HG03175 (cell line): ENCODE results near the gene CSNK1G3.
"Not testable (repeated sequence)": the region's sequence is repeated elsewhere in the genome, so short reads cannot be mapped to it uniquely, and the experiment has no call there.

Source experiments
- ATAC-seq: cut with Tn5 transposase; IDR thresholded peaks from one replicate; pipeline ENCODE4 v1.9.1; 2021; ENCODE audit warnings: mild to moderate bottlenecking, moderate library complexity; ENCODE audit not compliant: unreplicated experiment

The CSNK1G3 gene

DNA sequence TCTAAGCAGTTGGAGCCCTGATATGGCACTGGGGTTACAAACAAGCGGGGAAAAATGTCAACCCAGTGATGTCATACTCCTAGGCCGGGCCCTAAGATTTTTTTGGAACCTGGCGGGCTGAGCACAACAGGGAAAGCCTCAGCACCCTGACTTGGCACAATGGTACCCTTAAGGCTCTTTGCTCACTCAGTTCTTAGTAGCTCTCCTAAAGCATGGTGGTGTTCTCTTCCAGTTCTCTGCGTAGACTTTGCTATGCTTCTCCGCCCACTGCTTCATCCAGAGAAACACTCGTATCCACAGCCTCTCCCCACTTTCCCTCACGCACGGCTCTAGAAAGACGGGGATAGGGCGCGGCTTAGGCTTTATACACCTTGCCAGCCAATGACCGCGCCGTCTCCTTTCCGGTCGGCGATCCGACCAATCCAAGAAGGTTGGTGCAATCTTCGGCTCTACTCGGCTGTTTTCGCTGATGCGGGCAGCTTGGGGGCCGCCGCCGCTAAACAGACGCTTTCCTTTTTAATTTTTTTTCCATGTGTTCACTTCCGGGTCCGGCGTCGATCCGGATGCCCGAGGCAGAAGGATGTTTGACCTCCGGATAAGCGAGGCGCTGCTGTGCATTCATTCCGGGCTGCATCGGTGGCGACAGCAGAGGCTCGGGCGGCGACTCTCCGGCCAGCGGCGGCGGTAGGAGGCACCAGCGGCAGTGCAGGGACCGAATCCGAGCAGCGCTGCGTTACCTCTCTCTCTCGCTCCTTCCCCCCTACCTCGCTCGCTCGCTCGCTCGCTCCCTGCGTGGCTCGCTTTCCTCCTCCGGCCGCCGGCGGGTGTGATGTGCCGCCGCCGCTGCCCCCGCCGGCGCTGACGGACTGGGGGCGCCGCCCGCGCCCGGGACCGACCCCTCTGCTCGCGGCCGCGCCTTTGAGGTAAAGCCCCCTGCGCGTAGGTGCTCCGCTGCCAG is at the start of gene CSNK1G3:
Gene CSNK1G3 (plus strand): TSS at position 530 of the 958 bp plus-strand sequence. CDS start 33,487 bp downstream, outside the sequence.
- peak; percentile 94 for ATAC-seq

GRCh38 chr5:123466839-123467238 is 45.1 kb upstream of the CSNK1G3 start:
- not testable (repeated sequence) for ATAC-seq

GRCh38 chr5:123471385-123471784 is 40.6 kb upstream of the CSNK1G3 start:
- ATAC-seq = no peak

- ATAC-seq = no peak
Measured at GRCh38 chr5:123472150-123472924, 39.6 kb upstream of the CSNK1G3 start.

- no peak for ATAC-seq
Measured at GRCh38 chr5:123474228-123474627, 37.7 kb upstream of the CSNK1G3 start.

GRCh38 chr5:123476731-123477130 is 35.2 kb upstream of the CSNK1G3 start:
- no peak for ATAC-seq

DNA sequence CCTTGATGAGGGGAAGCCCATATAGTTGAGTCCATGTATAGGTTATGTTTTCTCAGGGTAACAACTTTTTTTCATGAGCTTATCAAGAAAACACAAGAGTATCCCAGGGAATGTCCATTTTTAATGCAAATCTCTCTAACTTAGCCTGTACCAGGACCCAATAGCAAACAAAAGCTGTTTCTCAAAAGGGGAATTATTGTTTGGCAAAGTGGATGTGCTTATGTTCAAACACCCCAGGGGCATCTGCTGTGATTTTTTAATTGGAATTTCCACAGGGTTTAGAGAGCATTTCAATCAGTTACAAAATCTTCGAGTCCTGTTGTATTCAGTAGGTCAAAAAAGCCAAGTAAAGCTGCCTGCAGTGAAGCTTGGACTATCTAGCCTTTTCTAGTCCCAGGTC is 33.4 kb upstream of the CSNK1G3 start:
- ATAC-seq = no peak

GRCh38 chr5:123482258-123482657 is 29.7 kb upstream of the CSNK1G3 start:
- ATAC-seq = no peak

DNA sequence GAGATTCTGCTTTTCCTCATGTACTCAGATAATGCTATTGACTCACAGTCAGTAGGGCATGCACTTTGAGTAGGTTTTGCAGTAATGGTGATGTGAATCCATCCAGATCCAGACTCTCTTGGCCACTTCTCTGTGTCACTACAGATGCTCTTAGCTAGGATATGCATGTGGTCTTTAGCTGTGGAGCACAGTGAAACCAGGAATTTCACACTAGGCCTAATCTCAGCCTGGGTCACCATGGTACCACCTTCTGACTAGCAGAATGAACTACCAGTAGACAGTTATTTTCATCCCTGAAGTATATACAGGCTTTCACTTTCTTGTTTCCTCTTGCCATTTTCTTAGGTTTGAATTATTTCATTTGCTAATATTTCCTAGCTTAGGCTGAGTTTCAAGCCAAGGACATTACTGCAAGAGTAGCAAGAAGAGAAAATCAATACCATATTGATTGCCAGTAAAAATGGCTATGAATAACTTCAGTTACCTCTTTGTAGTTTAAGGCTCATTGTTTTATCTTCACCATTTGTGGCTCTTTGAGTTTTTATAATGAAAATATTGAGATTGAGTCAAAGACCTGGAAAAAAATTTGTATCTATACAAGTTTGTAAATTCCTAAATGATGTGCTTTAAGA is 28.4 kb upstream of the CSNK1G3 start:
- ATAC-seq = no peak

DNA sequence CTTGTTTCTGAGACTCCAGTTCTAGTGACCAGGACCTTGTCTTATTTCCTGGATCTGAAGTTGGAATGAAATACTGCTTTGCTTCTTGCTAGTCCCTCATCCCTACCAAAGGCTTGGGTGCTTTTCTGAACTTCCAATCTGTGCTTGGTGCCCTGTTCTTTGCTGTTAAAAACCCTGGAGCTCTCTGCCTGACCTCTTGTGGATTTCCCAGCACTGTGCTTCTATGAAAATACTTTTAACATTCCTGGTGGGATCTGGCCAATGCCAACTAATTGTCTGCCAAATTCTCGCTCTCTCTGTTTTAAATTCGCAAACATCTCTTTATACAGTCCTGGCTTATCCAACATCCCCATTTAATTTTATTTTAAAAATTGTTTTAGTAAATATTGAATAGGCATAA is 26.7 kb upstream of the CSNK1G3 start:
- ATAC-seq = no peak

DNA sequence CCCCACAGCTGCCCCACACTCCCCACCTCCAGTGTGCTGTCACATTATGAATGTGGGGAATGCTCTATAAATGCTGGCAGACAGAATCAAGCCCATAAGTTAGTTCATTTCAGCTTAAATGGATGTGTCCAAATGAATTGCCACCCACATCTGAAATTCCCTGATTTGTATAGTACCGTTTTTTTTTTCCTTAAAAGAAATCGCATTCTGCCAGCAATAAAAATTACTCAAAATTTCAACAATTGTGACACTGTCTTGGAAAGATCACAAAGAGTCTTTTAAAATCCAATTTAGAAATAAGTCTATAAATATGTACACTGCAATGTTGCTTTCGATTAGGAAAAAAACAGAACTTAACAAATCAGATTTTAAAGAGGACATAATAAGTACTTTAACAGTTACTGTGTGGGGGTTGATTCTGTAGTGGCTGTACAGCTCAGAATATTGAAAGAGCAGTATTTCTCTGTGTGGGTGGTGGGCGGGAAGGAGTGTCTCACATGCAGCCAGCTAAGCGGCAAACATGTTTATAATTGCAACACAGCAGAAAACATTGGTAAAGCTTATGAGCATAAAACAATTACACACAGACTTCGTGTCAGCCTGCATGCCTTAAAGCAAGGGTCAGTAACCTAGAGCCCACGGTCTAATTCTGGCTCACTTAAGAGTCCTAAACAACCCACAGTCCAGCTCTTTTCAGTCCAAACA is 24.9 kb upstream of the CSNK1G3 start:
- no peak for ATAC-seq

DNA sequence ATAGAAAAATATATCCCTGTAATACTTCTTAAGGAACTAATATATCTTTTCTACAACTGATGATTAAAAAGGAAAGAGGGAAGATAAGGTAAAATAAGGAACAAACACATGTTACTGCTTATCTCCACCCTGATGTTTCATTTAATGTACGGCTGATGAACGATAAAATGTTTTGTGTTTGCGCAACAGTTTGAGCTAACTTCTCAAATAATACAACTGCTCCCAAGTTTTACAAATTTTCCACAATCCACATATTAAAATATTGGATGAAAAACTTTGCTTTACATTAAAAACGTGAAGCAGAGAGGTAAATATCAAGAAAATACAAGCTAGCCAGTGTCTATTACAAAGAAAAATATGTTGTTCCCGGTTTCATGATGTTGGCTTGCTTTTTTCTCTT is 21.0 kb upstream of the CSNK1G3 start:
- no peak for ATAC-seq

GRCh38 chr5:123495211-123495610 is 16.8 kb upstream of the CSNK1G3 start:
- ATAC-seq = not testable (repeated sequence)

- no peak for ATAC-seq
Measured at GRCh38 chr5:123496892-123497291, 15.1 kb upstream of the CSNK1G3 start.

DNA sequence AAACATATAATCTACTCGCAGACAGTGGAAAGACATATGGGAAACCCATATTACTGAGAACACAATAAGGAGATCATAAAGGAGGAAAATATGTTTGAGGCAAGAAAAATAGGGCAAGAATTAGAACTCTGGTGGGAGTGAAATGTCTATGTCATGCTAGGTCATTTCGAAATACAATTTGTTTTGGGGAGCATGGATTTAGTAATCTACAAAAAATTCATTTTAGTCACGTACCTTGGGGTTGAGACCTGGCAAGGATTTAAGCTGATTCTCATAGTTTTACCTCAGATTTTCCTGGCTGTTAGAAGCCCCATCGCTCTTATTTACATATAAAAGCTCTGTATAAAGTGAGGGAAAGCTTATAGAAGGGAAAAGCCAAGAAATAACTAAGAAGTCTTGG is 11.5 kb upstream of the CSNK1G3 start:
- ATAC-seq = no peak

DNA sequence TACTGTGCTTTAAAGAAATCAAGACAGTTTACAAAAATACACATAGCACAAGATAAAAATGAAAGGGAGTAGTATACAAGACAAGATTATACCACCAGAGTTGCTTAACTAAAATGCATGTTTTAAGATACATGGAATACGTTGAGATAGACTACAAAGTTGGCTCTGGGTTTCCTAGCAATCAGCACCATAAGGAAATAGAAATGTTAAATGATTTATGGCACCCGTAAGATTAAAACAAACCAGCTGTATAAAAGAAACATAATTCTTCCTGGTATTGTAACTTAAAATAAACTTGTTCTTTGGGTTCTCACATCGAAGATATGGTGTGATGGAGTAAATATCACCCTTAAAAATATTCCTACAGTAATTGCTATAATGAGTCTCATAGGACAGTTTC is 9.9 kb upstream of the CSNK1G3 start:
- ATAC-seq = no peak

DNA sequence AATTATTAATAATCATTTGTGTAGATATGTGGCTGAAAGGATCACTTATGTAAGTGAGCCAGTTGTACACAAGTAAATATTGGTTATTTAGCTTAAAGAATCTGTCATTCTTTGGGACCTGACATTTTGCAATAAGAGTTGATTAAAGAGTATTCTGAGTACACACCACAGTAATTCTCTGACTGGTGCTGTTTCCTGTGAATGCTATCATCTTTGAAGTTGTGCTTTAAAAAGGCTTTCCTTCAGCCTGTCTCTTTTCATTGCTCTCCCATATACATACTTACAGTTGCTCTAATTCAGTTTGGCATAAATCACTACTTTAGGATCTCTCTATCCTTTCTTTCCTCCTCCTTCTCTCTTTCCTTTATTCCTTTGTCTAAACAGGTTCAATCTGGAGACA is 8.7 kb upstream of the CSNK1G3 start:
- ATAC-seq = no peak

DNA sequence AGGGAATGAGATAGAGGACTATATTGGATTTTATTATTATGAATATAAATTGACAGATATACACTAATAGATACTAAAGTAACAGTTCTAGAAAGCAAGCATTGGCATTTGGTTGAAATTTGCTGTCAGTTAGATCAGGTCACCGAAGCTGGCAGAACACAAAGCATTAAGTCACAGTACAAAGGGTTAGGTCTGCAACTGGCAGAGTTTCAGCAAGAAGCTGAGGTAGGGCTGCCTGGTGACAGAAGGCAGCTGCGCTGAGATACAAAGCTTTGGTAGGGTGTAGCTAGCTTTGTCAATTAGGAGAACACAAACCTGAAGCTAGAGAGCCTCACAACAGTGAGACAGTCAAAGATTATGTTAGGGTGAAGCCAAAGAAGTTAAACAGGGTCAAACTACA is 6.3 kb upstream of the CSNK1G3 start:
- no peak for ATAC-seq

DNA sequence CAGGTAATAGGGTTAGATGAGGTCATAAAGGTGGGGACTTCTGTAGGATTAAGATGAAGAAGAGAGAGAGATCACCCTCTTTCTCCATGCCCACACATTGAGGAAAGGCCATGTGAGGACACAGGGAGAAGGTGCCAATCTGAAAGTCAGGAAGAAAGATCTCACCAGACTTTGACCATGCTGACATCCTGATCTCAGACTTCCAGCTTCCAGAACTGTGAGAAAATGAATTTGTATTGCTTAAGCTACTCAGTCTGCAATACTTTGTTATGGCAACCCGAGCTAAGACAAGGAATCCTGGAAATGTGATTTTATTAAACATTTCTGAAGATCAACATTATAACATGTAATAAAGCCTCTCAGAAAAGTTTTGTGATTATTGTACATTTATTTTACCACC is 3.5 kb upstream of the CSNK1G3 start:
- no peak for ATAC-seq

GRCh38 chr5:123511290-123511647 is 708 bp upstream of the CSNK1G3 start:
- no peak for ATAC-seq
